ENCODE results near the gene EVC. TPM values are rescaled to one million over a fixed set of nuclear protein-coding genes. Genes with fewer than 3 reads are reported as not detected.

The EVC gene
- total RNA-seq, 1 donor from 2014 or later: 39.8 TPM

DNA sequence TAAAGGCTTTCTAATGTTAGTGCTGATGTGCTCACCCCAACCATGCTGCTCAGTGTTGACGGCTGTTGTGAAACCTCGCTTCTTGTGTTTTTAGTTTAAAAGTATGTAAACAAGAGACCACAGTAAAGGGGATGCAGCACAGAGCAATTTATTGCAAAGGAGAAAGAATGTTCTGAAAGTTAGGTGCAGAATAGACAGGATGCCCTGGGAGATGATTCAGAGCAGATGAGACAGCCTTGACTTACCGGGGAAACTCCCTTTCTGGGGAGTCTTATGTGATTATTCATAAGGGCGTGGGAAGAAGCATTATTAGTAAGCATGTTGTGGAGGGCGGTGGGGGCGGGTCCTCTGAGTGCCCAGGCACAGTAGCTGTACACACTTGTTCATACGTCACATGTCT lies 47.7 kb downstream of the EVC start:
- TF ChIP-seq, protein P1, sequence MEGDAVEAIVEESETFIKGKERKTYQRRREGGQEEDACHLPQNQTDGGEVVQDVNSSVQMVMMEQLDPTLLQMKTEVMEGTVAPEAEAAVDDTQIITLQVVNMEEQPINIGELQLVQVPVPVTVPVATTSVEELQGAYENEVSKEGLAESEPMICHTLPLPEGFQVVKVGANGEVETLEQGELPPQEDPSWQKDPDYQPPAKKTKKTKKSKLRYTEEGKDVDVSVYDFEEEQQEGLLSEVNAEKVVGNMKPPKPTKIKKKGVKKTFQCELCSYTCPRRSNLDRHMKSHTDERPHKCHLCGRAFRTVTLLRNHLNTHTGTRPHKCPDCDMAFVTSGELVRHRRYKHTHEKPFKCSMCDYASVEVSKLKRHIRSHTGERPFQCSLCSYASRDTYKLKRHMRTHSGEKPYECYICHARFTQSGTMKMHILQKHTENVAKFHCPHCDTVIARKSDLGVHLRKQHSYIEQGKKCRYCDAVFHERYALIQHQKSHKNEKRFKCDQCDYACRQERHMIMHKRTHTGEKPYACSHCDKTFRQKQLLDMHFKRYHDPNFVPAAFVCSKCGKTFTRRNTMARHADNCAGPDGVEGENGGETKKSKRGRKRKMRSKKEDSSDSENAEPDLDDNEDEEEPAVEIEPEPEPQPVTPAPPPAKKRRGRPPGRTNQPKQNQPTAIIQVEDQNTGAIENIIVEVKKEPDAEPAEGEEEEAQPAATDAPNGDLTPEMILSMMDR (IDR thresholded peaks at IDR 0.05): no peak
- no peak for DNase-seq (ENCODE audit: low spot score)
- Mint-ChIP-seq H3K4me1 (ENCODE audit: low read depth) (peaks cover 27% of the 10 kb centered on the region), H3K27me3 (ENCODE audit: low read depth) (no peaks in the 10 kb centered on the region), H3K36me3 (ENCODE audit: low read depth) (peaks cover 33% of the 10 kb centered on the region), H3K4me3 (ENCODE audit: unreplicated experiment) (no peak overlapping the region), H3K9me3 (ENCODE audit: low read depth) (no peaks in the 10 kb centered on the region), H3K27ac (ENCODE audit: unreplicated experiment) (no peak overlapping the region)

DNA sequence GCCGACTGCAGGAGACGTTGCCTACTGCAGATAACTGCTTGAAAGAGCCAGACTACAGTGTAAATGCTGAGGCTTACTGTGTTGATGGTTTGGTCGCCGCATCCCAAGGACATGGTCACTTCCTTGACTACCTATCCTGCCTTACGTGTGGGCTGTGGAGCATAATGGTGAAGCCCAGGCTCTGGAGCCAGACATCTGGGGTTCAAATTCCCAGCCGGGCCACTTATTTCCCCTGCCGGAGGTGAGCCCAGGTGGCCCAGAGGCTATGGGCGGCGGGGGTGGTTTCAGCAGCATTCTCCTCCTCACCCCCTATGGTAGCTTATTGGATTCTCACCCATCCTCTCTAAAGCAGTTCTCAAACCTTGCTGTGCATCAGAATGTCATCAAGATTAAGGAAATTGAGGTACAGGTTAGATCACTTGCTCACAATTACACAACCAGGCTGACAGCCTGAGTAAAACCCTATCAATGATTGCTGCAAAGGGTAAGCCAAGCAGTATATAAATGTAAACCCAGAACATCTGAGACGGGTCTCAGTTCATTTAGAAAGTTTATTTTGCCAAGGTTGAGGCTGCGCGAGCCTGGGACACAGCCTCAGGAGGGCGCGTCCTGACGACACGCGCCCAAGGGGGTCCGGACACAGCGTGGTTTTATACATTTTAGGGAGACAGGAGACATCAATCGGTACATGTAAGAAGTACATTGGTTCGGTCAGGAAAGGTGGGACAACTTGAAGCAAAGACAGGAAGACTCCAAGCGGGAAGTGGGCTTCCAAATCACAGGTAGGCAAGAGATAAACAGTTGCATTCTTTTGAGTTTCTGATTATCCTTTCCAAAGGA lies 48.5 kb downstream of the EVC start:
- no peak for DNase-seq (ENCODE audit: low spot score)
- Mint-ChIP-seq H3K4me3 (ENCODE audit: unreplicated experiment) (no peak overlapping the region), H3K27me3 (ENCODE audit: low read depth) (no peaks in the 10 kb centered on the region), H3K36me3 (ENCODE audit: low read depth) (peaks cover 28% of the 10 kb centered on the region), H3K9me3 (ENCODE audit: low read depth) (no peaks in the 10 kb centered on the region), H3K4me1 (ENCODE audit: low read depth) (peaks cover 23% of the 10 kb centered on the region), H3K27ac (ENCODE audit: unreplicated experiment) (no peak overlapping the region)
- TF ChIP-seq, protein P1 (IDR thresholded peaks at IDR 0.05): no peak

DNA sequence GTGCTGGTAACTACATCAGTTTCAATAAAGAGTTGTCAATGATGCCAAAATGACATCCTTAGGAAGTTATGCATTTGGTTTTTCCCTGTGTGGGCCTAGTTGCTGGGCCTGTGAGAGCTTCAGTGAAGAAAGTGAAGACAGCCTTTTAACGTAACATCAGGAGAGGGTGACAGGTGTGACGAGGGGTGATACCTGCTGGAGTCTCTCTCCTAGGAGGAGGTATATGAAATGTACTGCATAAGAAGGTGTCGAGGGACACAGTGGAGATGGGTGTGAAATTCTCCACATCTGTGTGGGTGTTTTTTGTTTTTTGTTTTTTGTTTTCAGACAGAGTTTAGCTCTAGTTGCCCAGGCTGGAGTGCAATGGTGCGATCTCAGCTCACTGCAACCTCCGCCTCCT lies 49.2 kb downstream of the EVC start:
- Mint-ChIP-seq H3K4me3 (ENCODE audit: unreplicated experiment) (no peak overlapping the region), H3K27me3 (ENCODE audit: low read depth) (no peaks in the 10 kb centered on the region), H3K36me3 (ENCODE audit: low read depth) (peaks cover 26% of the 10 kb centered on the region), H3K4me1 (ENCODE audit: low read depth) (peaks cover 23% of the 10 kb centered on the region), H3K27ac (ENCODE audit: unreplicated experiment) (peak overlapping the region; percentile 37), H3K9me3 (ENCODE audit: low read depth) (no peaks in the 10 kb centered on the region)
- no peak for DNase-seq (ENCODE audit: low spot score)
- TF ChIP-seq, protein P1 (IDR thresholded peaks at IDR 0.05): no peak

DNA sequence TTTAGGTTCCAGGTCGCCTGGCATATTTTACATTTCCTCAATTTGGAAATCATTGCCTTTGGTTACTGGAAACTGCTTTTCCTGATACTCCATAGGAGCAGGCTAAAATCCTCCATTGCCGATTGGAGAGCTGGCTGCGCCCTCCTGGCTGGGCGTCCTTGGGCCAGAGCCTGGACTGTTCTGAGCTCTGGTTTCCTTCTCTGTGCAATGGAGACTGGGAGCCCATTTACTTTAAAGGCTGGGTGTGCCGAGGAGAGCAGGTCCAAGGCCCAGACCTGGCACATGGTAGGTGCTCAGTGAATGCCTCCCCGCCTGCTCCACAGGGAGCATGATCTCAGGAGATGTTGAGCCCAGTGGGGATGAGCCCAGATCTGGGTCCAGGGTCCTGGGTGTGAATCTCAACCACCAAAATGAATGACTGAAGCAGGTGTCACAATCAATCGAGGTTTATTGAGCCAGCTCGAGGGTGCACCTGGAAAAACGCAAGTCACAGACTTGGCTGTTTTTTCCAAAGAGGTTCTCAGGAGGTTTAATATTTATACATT lies 50.0 kb downstream of the EVC start:
- no peak for DNase-seq (ENCODE audit: low spot score)
- TF ChIP-seq, protein P1 (IDR thresholded peaks at IDR 0.05): no peak
- H3K27ac Mint-ChIP-seq (ENCODE audit: unreplicated experiment): no peak overlapping the region
- no peaks in the 10 kb centered on the region for H3K9me3 Mint-ChIP-seq (ENCODE audit: low read depth)
- H3K27me3 Mint-ChIP-seq (ENCODE audit: low read depth): no peaks in the 10 kb centered on the region
- peaks cover 23% of the 10 kb centered on the region for H3K4me1 Mint-ChIP-seq (ENCODE audit: low read depth)
- no peak overlapping the region for H3K4me3 Mint-ChIP-seq (ENCODE audit: unreplicated experiment)
- H3K36me3 Mint-ChIP-seq (ENCODE audit: low read depth): peaks cover 21% of the 10 kb centered on the region

DNA sequence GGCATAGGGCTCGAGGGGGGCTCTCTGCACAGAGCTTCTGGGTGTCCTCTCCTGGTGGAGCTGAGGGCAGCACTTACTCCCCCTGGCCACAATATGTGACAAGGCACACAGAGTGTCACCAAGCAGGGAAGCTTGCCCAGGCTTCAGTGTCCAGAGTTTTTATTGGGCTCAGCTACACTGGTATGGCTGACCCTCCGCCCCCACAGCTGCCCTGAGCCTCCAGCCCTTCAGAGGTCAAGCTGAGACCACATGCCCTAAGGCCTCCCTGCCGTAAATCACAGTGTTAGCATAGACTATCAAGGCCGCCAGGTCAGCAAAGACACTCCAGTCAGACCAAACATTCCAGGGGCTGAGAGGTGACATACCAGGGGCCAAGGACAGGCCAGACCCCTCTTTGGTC lies 59.0 kb downstream of the EVC start:
- peaks cover 9% of the 10 kb centered on the region for H3K4me1 Mint-ChIP-seq (ENCODE audit: low read depth)
- H3K4me3 Mint-ChIP-seq (ENCODE audit: unreplicated experiment): no peak overlapping the region
- no peaks in the 10 kb centered on the region for H3K27me3 Mint-ChIP-seq (ENCODE audit: low read depth)
- no peak overlapping the region for H3K27ac Mint-ChIP-seq (ENCODE audit: unreplicated experiment)
- H3K36me3 Mint-ChIP-seq (ENCODE audit: low read depth): peaks cover 32% of the 10 kb centered on the region
- TF ChIP-seq, protein P1 (IDR thresholded peaks at IDR 0.05): no peak
- H3K9me3 Mint-ChIP-seq (ENCODE audit: low read depth): no peaks in the 10 kb centered on the region
- DNase-seq (ENCODE audit: low spot score): no peak

All from chondrocyte (in vitro differentiated cells).